ENCODE measurements around the gene SPHKAP. TPM values are rescaled to one million over a fixed set of nuclear protein-coding genes. Genes with fewer than 3 reads are reported as not detected.

SPHKAP gene
- total RNA-seq, 4 donors from 2014 or later, result not detected

- ATAC-seq (no peak), DNase-seq (no peak)
- Histone ChIP-seq H3K9me3 (no peaks in the 10 kb centered on the region), H3K4me3 (no peak overlapping the region), H3K4me1 (no peaks in the 10 kb centered on the region), H3K27me3 (no peaks in the 10 kb centered on the region), H3K36me3 (no peaks in the 10 kb centered on the region), H3K27ac (no peak overlapping the region)
- in situ Hi-C loops (cut with MboI; ENCODE audit: low sequenced_read_pairs in 4 of 4), result no loop called here
- TF ChIP-seq CTCF (IDR thresholded peaks at IDR 0.05 in 4 of 5, conservative IDR thresholded peaks at IDR 0.05 in 1 of 5) (no peak), POLR2A (IDR thresholded peaks at IDR 0.05) (no peak)
- intact Hi-C loops (cut with DNase I; ENCODE audit: low total_unique reads), result no loop called here
These were observed 108.8 kb downstream of the SPHKAP start for GRCh38 chr2:228072669-228073068.

- H3K36me3 ChIP-seq, result no peaks in the 10 kb centered on the region
- DNase-seq (no peak), ATAC-seq (no peak)
- intact Hi-C loops (cut with DNase I; ENCODE audit: low total_unique reads) (no loop called here), in situ Hi-C loops (cut with MboI; ENCODE audit: low sequenced_read_pairs in 4 of 4) (no loop called here)
- no peak for TF ChIP-seq POLR2A (IDR thresholded peaks at IDR 0.05)
- no peak for TF ChIP-seq CTCF (IDR thresholded peaks at IDR 0.05 in 4 of 5, conservative IDR thresholded peaks at IDR 0.05 in 1 of 5)
- no peaks in the 10 kb centered on the region for H3K4me1 ChIP-seq
- no peaks in the 10 kb centered on the region for H3K9me3 ChIP-seq
- no peak overlapping the region for H3K4me3 ChIP-seq
- H3K27me3 ChIP-seq, result no peaks in the 10 kb centered on the region
- no peak overlapping the region for H3K27ac ChIP-seq
These were observed 114.2 kb downstream of the SPHKAP start for GRCh38 chr2:228067309-228067708.

GRCh38 chr2:228066126-228066798 is 115.2 kb downstream of the SPHKAP start:
- in situ Hi-C loops (cut with MboI; ENCODE audit: low sequenced_read_pairs in 4 of 4), result no loop called here
- no peaks in the 10 kb centered on the region for H3K36me3 ChIP-seq
- DNase-seq (no peak), ATAC-seq (no peak)
- intact Hi-C loops (cut with DNase I; ENCODE audit: low total_unique reads), result no loop called here
- no peak overlapping the region for H3K27ac ChIP-seq
- TF ChIP-seq POLR2A (IDR thresholded peaks at IDR 0.05) (no peak), CTCF (IDR thresholded peaks at IDR 0.05 in 4 of 5, conservative IDR thresholded peaks at IDR 0.05 in 1 of 5) (no peak)
- H3K27me3 ChIP-seq, result no peaks in the 10 kb centered on the region
- H3K9me3 ChIP-seq, result no peaks in the 10 kb centered on the region
- H3K4me1 ChIP-seq, result no peaks in the 10 kb centered on the region
- no peak overlapping the region for H3K4me3 ChIP-seq

GRCh38 chr2:228065686-228066085 is 115.8 kb downstream of the SPHKAP start:
- Histone ChIP-seq H3K9me3 (no peaks in the 10 kb centered on the region), H3K27me3 (no peaks in the 10 kb centered on the region), H3K36me3 (no peaks in the 10 kb centered on the region), H3K4me3 (no peak overlapping the region), H3K27ac (no peak overlapping the region), H3K4me1 (no peaks in the 10 kb centered on the region)
- TF ChIP-seq POLR2A (IDR thresholded peaks at IDR 0.05), result no peak
- TF ChIP-seq CTCF (IDR thresholded peaks at IDR 0.05 in 4 of 5, conservative IDR thresholded peaks at IDR 0.05 in 1 of 5), result no peak
- DNase-seq, result no peak
- in situ Hi-C loops (cut with MboI; ENCODE audit: low sequenced_read_pairs in 4 of 4), result no loop called here
- ATAC-seq, result no peak
- intact Hi-C loops (cut with DNase I; ENCODE audit: low total_unique reads), result no loop called here

DNA sequence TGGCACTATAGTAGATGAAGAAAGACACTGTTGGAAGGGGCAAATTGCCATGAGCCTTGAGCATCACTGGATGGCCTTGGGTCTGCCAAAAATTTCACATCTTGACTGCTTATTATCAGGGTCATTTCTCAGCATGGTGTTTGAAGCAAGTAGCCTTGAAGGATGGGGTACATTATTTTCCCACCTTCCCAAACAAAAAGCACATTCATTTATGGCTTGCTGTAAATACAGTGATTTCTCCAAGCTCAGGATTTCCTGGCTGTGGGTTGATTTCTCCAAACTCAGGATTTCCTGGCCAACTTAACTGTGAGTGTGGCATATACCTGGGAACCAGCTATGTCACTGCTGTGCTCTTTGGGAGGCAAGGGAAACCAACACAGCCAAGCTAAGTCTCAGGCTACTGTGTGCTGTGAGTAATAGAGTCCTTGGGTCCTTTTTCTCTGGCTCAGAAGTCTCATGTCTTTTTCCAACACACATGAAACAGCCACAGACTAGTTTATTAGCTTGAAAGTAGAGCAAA is 116.6 kb downstream of the SPHKAP start:
- TF ChIP-seq POLR2A (IDR thresholded peaks at IDR 0.05) (no peak), CTCF (IDR thresholded peaks at IDR 0.05 in 4 of 5, conservative IDR thresholded peaks at IDR 0.05 in 1 of 5) (no peak)
- DNase-seq, result no peak
- in situ Hi-C loops (cut with MboI; ENCODE audit: low sequenced_read_pairs in 4 of 4), result no loop called here
- Histone ChIP-seq H3K27ac (no peak overlapping the region), H3K27me3 (no peaks in the 10 kb centered on the region), H3K4me3 (no peak overlapping the region), H3K4me1 (no peaks in the 10 kb centered on the region), H3K36me3 (no peaks in the 10 kb centered on the region), H3K9me3 (no peaks in the 10 kb centered on the region)
- no peak for ATAC-seq
- intact Hi-C loops (cut with DNase I; ENCODE audit: low total_unique reads), result no loop called here

All from gastrocnemius medialis (tissue), 4 donors.